ENCODE measurements around the gene IL37.

IL37 gene, protein sequence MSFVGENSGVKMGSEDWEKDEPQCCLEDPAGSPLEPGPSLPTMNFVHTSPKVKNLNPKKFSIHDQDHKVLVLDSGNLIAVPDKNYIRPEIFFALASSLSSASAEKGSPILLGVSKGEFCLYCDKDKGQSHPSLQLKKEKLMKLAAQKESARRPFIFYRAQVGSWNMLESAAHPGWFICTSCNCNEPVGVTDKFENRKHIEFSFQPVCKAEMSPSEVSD

DNA sequence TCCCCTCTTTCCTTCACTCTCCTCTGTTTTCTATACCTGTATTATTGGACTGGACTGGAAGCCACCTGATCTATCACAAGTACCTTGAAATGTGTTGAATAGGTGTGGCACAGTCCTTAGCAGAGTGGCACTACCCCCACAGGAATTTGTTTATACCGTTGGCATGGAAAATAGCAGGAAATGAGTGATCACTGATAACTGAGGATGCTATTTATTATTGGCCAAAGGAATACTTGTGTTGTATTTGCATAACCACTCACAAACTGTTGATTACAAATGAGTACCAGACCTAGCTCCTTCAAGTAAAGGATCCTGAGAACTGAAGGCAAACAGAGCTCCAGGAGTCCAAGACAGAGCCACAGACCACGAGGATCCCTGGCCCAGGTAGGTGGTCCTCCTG lies at the start of gene IL37:
Gene IL37, plus strand, starts transcription at position 301 of the 400 bp plus-strand sequence. CDS start 1,848 bp downstream, outside the sequence.
- H3K36me3 ChIP-seq: no peaks in the 10 kb centered on the region
- no peaks in the 10 kb centered on the region for H3K9me3 ChIP-seq
- no peak within 1 kb of the TSS for H3K27ac ChIP-seq
- no peak within 1 kb of the TSS for H3K4me3 ChIP-seq (ENCODE audit: low read depth in 1 of 2, low read length in 1 of 2)
- H3K27me3 ChIP-seq: no peaks in the 10 kb centered on the region
- TF ChIP-seq, protein P1, sequence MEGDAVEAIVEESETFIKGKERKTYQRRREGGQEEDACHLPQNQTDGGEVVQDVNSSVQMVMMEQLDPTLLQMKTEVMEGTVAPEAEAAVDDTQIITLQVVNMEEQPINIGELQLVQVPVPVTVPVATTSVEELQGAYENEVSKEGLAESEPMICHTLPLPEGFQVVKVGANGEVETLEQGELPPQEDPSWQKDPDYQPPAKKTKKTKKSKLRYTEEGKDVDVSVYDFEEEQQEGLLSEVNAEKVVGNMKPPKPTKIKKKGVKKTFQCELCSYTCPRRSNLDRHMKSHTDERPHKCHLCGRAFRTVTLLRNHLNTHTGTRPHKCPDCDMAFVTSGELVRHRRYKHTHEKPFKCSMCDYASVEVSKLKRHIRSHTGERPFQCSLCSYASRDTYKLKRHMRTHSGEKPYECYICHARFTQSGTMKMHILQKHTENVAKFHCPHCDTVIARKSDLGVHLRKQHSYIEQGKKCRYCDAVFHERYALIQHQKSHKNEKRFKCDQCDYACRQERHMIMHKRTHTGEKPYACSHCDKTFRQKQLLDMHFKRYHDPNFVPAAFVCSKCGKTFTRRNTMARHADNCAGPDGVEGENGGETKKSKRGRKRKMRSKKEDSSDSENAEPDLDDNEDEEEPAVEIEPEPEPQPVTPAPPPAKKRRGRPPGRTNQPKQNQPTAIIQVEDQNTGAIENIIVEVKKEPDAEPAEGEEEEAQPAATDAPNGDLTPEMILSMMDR (IDR thresholded peaks at IDR 0.05): no peak
- H3K4me1 ChIP-seq (ENCODE audit: control insufficient read depth in 1 of 2, insufficient read depth in 1 of 2, low read depth in 1 of 2, low read length in 1 of 2): no peaks in the 10 kb centered on the region

DNA sequence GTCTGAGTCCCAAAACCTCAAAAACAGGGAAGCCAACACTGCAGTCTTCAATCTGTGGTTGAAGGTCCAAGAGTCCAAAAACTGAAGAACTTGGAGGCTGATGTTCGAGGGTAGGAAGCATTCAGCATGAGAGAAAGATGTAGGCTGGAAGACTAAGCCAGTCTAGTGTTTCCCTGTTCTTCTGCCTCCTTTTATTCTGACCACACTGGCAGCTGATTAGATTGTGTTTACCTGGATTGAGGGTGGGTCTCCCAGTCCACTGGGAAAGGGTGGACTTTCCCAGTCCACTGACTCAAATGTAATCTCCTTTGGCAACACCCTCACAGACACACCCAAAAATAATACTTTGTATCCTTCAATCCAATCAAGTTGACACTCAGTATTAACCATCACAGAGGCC lies 46.9 kb upstream of the IL37 start:
- Histone ChIP-seq H3K4me1 (ENCODE audit: control insufficient read depth in 1 of 2, insufficient read depth in 1 of 2, low read depth in 1 of 2, low read length in 1 of 2) (no peaks in the 10 kb centered on the region), H3K4me3 (ENCODE audit: low read depth in 1 of 2, low read length in 1 of 2) (no peak overlapping the region), H3K9me3 (no peaks in the 10 kb centered on the region), H3K36me3 (no peaks in the 10 kb centered on the region), H3K27ac (no peak overlapping the region), H3K27me3 (no peaks in the 10 kb centered on the region)
- TF ChIP-seq, protein P1 (IDR thresholded peaks at IDR 0.05): no peak

DNA sequence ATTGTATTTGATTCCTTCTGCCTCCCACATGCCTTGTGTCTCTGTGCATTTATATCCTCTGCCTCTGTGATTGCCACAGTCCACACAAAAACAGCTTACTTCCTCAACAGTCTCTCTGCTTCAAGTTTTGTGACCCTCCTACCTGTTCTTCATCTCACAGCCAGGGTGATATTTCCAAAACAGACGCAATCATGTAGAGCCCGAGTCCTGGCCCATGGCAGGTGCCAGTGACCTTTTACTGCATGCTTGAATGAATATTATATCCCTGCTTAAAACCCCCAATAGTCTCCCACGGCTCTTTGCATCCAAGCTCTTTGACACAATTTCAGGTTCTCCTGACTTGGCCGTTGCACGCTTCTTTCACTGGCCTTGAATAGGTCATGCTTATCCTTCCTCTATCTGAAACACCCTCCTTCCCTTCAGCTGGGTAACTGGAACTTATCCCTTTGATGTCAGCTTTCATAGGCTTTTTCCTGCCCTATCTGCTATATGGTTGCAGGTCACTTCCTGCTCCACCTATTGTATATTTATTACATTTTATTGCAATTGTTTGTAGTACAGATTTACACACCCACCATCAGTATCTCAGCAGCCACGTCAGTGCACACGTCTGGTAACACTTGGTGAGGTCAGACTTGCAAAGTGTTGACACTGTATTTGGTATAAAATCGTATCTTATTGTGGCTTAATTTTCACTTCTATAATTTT lies 44.7 kb upstream of the IL37 start:
- H3K27ac ChIP-seq: no peak overlapping the region
- no peaks in the 10 kb centered on the region for H3K27me3 ChIP-seq
- no peak overlapping the region for H3K4me3 ChIP-seq (ENCODE audit: low read depth in 1 of 2, low read length in 1 of 2)
- H3K9me3 ChIP-seq: no peaks in the 10 kb centered on the region
- TF ChIP-seq, protein P1 (IDR thresholded peaks at IDR 0.05): no peak
- H3K36me3 ChIP-seq: no peaks in the 10 kb centered on the region
- H3K4me1 ChIP-seq (ENCODE audit: control insufficient read depth in 1 of 2, insufficient read depth in 1 of 2, low read depth in 1 of 2, low read length in 1 of 2): peaks cover 1 to 5% of the 10 kb centered on the region in 2 experiments

DNA sequence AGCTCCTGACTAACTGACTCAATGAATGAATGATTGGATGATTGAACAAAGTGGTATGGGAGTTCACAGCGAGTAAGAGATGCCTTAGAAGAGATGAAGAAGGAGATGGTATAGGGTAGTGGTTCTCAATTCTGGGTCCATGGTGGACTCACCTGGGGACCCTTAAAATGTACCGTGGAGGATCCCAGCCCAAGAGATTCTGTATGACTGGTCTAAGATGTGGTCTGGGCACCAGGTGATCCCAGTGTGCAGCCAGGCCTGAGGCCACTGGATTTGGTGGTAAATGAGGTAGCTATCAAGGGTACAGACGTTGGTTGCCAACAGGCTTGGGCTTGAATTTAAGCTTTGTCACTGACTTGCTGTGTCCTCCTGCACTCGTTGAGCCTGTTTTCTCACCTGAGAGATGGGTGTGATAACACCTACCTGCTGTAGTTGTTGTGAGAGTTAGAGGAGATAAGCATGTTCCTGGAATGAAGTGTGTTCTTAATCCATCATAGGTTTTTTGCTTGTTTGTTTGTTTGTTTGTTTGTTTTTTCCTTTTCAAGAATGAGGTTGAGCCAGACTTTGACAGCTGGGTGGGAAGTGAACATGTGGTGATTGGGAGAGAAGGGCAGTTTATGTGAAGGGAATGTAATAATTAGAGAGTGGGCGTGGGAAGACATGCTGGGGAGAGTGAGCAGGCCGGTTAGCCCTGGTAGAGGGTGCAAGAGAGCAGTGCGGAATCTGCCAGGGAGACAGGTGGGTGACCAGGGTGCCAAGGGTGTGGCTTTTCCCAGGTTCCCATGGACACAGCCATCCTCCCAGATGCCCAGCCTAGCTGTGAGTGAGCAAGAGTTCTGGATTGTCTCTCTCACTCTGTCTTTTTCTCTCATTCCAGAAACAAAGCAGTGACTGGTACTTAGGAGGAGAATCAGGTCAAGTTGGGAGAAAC lies 43.0 kb upstream of the IL37 start:
- Histone ChIP-seq H3K36me3 (no peaks in the 10 kb centered on the region), H3K27ac (no peak overlapping the region), H3K9me3 (no peaks in the 10 kb centered on the region), H3K27me3 (no peaks in the 10 kb centered on the region), H3K4me3 (ENCODE audit: low read depth in 1 of 2, low read length in 1 of 2) (no peak overlapping the region), H3K4me1 (ENCODE audit: control insufficient read depth in 1 of 2, insufficient read depth in 1 of 2, low read depth in 1 of 2, low read length in 1 of 2) (peaks cover 4 to 8% of the 10 kb centered on the region in 2 experiments)
- TF ChIP-seq, protein P1 (IDR thresholded peaks at IDR 0.05): no peak

DNA sequence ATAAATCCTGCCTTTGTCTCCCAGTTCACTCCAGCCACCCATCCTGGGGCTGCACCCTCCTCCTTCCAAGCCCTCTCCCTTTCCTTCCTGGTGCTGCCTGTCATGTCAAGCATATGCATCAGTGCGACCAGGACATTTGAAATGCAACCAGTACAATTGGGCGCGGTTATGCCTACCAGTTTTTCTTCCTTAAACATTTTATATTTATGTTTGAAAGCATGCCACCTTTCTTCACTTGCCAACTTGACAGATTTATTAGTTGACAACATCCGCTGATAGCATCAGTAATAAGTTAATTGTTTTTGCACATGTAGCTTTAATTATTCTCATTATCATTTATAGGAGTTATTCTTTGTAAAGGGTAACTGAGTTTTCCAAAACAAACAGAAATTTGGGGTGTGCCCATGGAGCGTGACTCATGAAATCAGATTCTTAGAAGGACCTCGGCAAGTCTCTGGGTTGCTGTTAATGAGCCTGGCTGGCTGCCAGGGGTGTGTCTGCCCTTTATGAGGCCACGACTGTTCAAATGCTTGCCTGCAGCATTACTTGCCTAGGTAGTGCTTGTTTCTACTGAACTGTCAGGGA lies 41.6 kb upstream of the IL37 start:
- Histone ChIP-seq H3K27me3 (no peaks in the 10 kb centered on the region), H3K27ac (no peak overlapping the region), H3K36me3 (no peaks in the 10 kb centered on the region), H3K9me3 (no peaks in the 10 kb centered on the region), H3K4me3 (ENCODE audit: low read depth in 1 of 2, low read length in 1 of 2) (no peak overlapping the region), H3K4me1 (ENCODE audit: control insufficient read depth in 1 of 2, insufficient read depth in 1 of 2, low read depth in 1 of 2, low read length in 1 of 2) (peaks cover 4 to 8% of the 10 kb centered on the region in 2 experiments)
- TF ChIP-seq, protein P1 (IDR thresholded peaks at IDR 0.05): no peak

All from neutrophil (primary cell).